Smooth muscle cell (in vitro differentiated cells): Measurements from ENCODE around the gene DOCK9. TPM values are rescaled to one million over a fixed set of nuclear protein-coding genes. Genes with fewer than 3 reads are reported as not detected.

Source experiments
- DNase-seq: peaks from one replicate; lab custom pipeline; 2025; ENCODE audit not compliant: unreplicated experiment; lab: John Stamatoyannopoulos, UW
- H2AFZ ChIP-seq: fragments of 200-600 bp; sonication (generic); 2 replicates; pipeline ENCODE4 v1.6.0; 2016; ENCODE audit warnings: antibody characterized with exemption, low read depth, mild to moderate bottlenecking
- H3F3A ChIP-seq: fragments of 200-600 bp; sonication (generic); 2 replicates; pipeline ENCODE4 v1.6.0; 2017; ENCODE audit warnings: antibody characterized with exemption, low read depth
- H3K27ac ChIP-seq: fragments of 200-600 bp; sonication (generic); 2 replicates; pipeline ENCODE4 v1.5.1; 2016; ENCODE audit warnings: low read depth, mild to moderate bottlenecking
- H3K27me3 ChIP-seq: fragments of 200-600 bp; sonication (generic); 2 replicates; pipeline ENCODE4 v1.6.1; 2016; ENCODE audit warnings: low read depth, mild to moderate bottlenecking
- H3K36me3 ChIP-seq: fragments of 200-600 bp; sonication (generic); 2 replicates; pipeline ENCODE4 v1.5.1; 2016; ENCODE audit warnings: low read depth
- H3K4me1 ChIP-seq: fragments of 200-600 bp; sonication (generic); 2 replicates; pipeline ENCODE4 v1.5.1; 2016; ENCODE audit warnings: low read depth
- H3K4me2 ChIP-seq: fragments of 200-600 bp; sonication (generic); 2 replicates; pipeline ENCODE4 v1.6.0; 2016; ENCODE audit warnings: mild to moderate bottlenecking
- H3K4me3 ChIP-seq: fragments of 200-600 bp; sonication (generic); 2 replicates; pipeline ENCODE4 v1.5.1; 2016; ENCODE audit warnings: mild to moderate bottlenecking
- H3K79me2 ChIP-seq: fragments of 200-600 bp; sonication (generic); 2 replicates; pipeline ENCODE4 v1.6.0; 2016; ENCODE audit warnings: low read depth, mild to moderate bottlenecking
- H3K9ac ChIP-seq: fragments of 200-600 bp; sonication (generic); 2 replicates; pipeline ENCODE4 v1.6.0; 2016; ENCODE audit warnings: low read depth
- H3K9me3 ChIP-seq: fragments of 200-600 bp; sonication (generic); replicated peaks from 2 replicates; pipeline ENCODE4 v1.5.1; 2016; ENCODE audit warnings: low read depth
- H4K20me1 ChIP-seq: fragments of 200-600 bp; sonication (generic); 2 replicates; pipeline ENCODE4 v1.6.0; 2016; ENCODE audit warnings: low read depth
- CTCF ChIP-seq: fragments of 200-600 bp; sonication (generic); IDR thresholded peaks from 2 replicates; pipeline ENCODE4 v1.5.1; 2017; ENCODE audit warnings: borderline replicate concordance, mild to moderate bottlenecking, antibody characterized with exemption; ENCODE audit not compliant: insufficient read depth, poor library complexity, severe bottlenecking
- WGBS: methylation state at CpG from one replicate; pipeline ENCODE4 v1.1.7; 2016; ENCODE audit warnings: low lambda C conversion rate; 5-methylcytosine and 5-hydroxymethylcytosine counted together
- polyA plus RNA-seq: library from polyadenylated mRNA; unstranded; fragments of >200 nt; fragmentation: Nextera tagmentation; extraction: Ambion mirVana; gene quantifications from 2 replicates; pipeline ENCODE4 v1.2.1, GENCODE V29; 2016
- total RNA-seq: library from RNA; depleted of rRNA; stranded (reverse); fragments of >200 nt; gene quantifications from 2 replicates; pipeline ENCODE4 v1.2.3, GENCODE V29; 2014

Gene DOCK9
- total and polyA plus RNA-seq, 2 experiments from 2014 or later: 5.7 to 25.1 TPM

GRCh38 chr13:98810746-98811145 is 167.1 kb downstream of the DOCK9 start:
- no peak for DNase-seq
- Histone ChIP-seq H3K36me3 (no peaks in the 10 kb centered on the region), H3K27me3 (no peaks in the 10 kb centered on the region), H4K20me1 (no peaks in the 10 kb centered on the region), H3K27ac (no peak overlapping the region), H3F3A (no peaks in the 10 kb centered on the region), H3K79me2 (no peaks in the 10 kb centered on the region), H2AFZ (no peak overlapping the region), H3K4me1 (no peaks in the 10 kb centered on the region), H3K9ac (no peak overlapping the region), H3K9me3 (no peaks in the 10 kb centered on the region), H3K4me3 (no peak overlapping the region), H3K4me2 (no peak overlapping the region)
- TF ChIP-seq CTCF: no peak
- 90% methylated on average over 1 of the region's 1 CpG for WGBS

- Histone ChIP-seq H3K9ac (no peak overlapping the region), H3K27me3 (no peaks in the 10 kb centered on the region), H3K36me3 (no peaks in the 10 kb centered on the region), H3K27ac (no peak overlapping the region), H3K4me1 (no peaks in the 10 kb centered on the region), H3F3A (no peaks in the 10 kb centered on the region), H3K79me2 (no peaks in the 10 kb centered on the region), H4K20me1 (no peaks in the 10 kb centered on the region), H2AFZ (no peak overlapping the region), H3K9me3 (no peaks in the 10 kb centered on the region), H3K4me2 (no peak overlapping the region), H3K4me3 (no peak overlapping the region)
- WGBS: 97% methylated on average over 11 of the region's 11 CpGs
- no peak for DNase-seq
- no peak for TF ChIP-seq CTCF
Measured at GRCh38 chr13:98809345-98809777, 168.5 kb downstream of the DOCK9 start.

- Histone ChIP-seq H2AFZ (no peak overlapping the region), H3K27ac (no peak overlapping the region), H3K79me2 (no peaks in the 10 kb centered on the region), H3K27me3 (no peaks in the 10 kb centered on the region), H3F3A (no peaks in the 10 kb centered on the region), H4K20me1 (no peaks in the 10 kb centered on the region), H3K4me3 (no peak overlapping the region), H3K4me2 (no peak overlapping the region), H3K4me1 (no peaks in the 10 kb centered on the region), H3K36me3 (no peaks in the 10 kb centered on the region), H3K9ac (no peak overlapping the region), H3K9me3 (no peaks in the 10 kb centered on the region)
- DNase-seq: no peak
- 78% methylated on average over 3 of the region's 3 CpGs for WGBS
- TF ChIP-seq CTCF: no peak
Measured at GRCh38 chr13:98807774-98808173, 170.1 kb downstream of the DOCK9 start.

GRCh38 chr13:98804336-98804855 is 173.5 kb downstream of the DOCK9 start:
- Histone ChIP-seq H3K27ac (no peak overlapping the region), H4K20me1 (no peaks in the 10 kb centered on the region), H3K36me3 (no peaks in the 10 kb centered on the region), H3K4me3 (no peak overlapping the region), H3K9ac (no peak overlapping the region), H3K79me2 (no peaks in the 10 kb centered on the region), H3K9me3 (no peaks in the 10 kb centered on the region), H3F3A (no peaks in the 10 kb centered on the region), H3K27me3 (no peaks in the 10 kb centered on the region), H3K4me1 (no peaks in the 10 kb centered on the region), H2AFZ (no peak overlapping the region), H3K4me2 (no peak overlapping the region)
- WGBS: 93% methylated on average over 9 of the region's 9 CpGs
- TF ChIP-seq CTCF: no peak
- no peak for DNase-seq
